Sigmoid colon (tissue), 7 donors: ENCODE measurements around the gene ZNF260. TPM values are rescaled to one million over a fixed set of nuclear protein-coding genes. Genes with fewer than 3 reads are reported as not detected.
A peak's percentile ranks its signal among the peaks of the same experiment; 100 is the strongest.

Experiments
- DNase-seq: peaks from one replicate; pipeline ENCODE4 v3.0.0-alpha.2; 2019
- H3K27ac ChIP-seq, 4 donors: fragments of 200-600 bp; sonication (generic); one replicate each; pipeline ENCODE4 v1.5.1; 2016 to 2019; ENCODE audit warnings: mild to moderate bottlenecking in 1 of 4
- H3K27me3 ChIP-seq, 3 donors: fragments of 200-600 bp; sonication (generic); one replicate each; pipeline ENCODE4 v1.5.1; 2019; ENCODE audit warnings: mild to moderate bottlenecking in 1 of 3
- H3K36me3 ChIP-seq, 4 donors: fragments of 200-600 bp; sonication (generic); one replicate each; pipeline ENCODE4 v1.5.1; 2016 to 2019
- H3K4me1 ChIP-seq, 4 donors: fragments of 200-600 bp; sonication (generic); one replicate each; pipeline ENCODE4 v1.5.1; 2017 to 2019
- H3K4me3 ChIP-seq, 4 donors: fragments of 200-600 bp; sonication (generic); one replicate each; pipeline ENCODE4 v1.5.1; 2017 to 2019; ENCODE audit warnings: mild to moderate bottlenecking in 2 of 4, moderate library complexity in 1 of 4
- H3K9me3 ChIP-seq, 4 donors: fragments of 200-600 bp in 3 of 4; sonication (generic) in 3 of 4; one replicate each; pipeline versions ENCODE4 v1.5.1 to v1.6.1; 2013 to 2019
- CTCF ChIP-seq, 4 experiments: fragments of 450-650 bp in 3 of 4; fragments of 200-600 bp in 1 of 4; IDR thresholded peaks; one replicate each; pipeline ENCODE4 v1.5.1; 2016 to 2019; ENCODE audit warnings: antibody characterized with exemption in 4 of 4, mild to moderate bottlenecking in 3 of 4, moderate library complexity in 2 of 4
- EP300 ChIP-seq, 4 donors: sonication (generic); formaldehyde crosslinking; IDR thresholded peaks; one replicate each; pipeline ENCODE4 v1.6.1; 2017; ENCODE audit warnings: antibody characterized with exemption in 4 of 4
- POLR2A ChIP-seq, 2 donors: fragments of 450-650 bp; IDR thresholded peaks; one replicate each; pipeline ENCODE4 v1.6.1; 2016; ENCODE audit warnings: antibody characterized with exemption in 2 of 2, mild to moderate bottlenecking in 2 of 2, moderate library complexity in 2 of 2
- POLR2AphosphoS5 ChIP-seq, 4 donors: sonication (generic); formaldehyde crosslinking; IDR thresholded peaks; one replicate each; pipeline ENCODE4 v1.6.1; 2017; ENCODE audit warnings: antibody characterized with exemption in 4 of 4
- WGBS, 2 donors: extraction: QIAGEN DNeasy Blood & Tissue Kit; methylation state at CpG; one replicate each; pipeline ENCODE4 v1.1.7; 2013; 5-methylcytosine and 5-hydroxymethylcytosine counted together
- intact Hi-C: fragments of 100-400 bp; cut with DNase I; formaldehyde crosslinking; loops from one replicate; pipeline ENCODE4 v1.15.1; 2023
- polyA plus RNA-seq, 3 donors: library from polyadenylated mRNA; stranded (reverse); fragments of 200-250 nt; gene quantifications; one replicate each; pipeline ENCODE4 v1.2.3, GENCODE V29; 2013
- total RNA-seq, 4 donors: library from RNA; depleted of rRNA; stranded (reverse); fragments of >200 nt; gene quantifications; one replicate each; pipeline ENCODE4 v1.1.0, GENCODE V29; 2016
- donor health status: healthy with polysubstance abuse.
- donor health status: Bipolar disorder and iron deficiency.
- donor health status: healthy.

The ZNF260 gene
- total and polyA plus RNA-seq, 7 donors: 1.8 to 11.9 (median 5.7) TPM

- intact Hi-C loops: loop anchor here (1.0 to 5.0 kb wide), 5 partner anchors 40 to 158 kb away; partner anchors contain the start of genes ZFP14, ZNF461, ZNF529 and ZNF566
- WGBS, 2 donors: 11 to 15% methylated on average over 12 of the region's 12 CpGs
- DNase-seq: no peak
- TF ChIP-seq POLR2AphosphoS5 (IDR thresholded peaks at IDR 0.05) (no peak), POLR2A (IDR thresholded peaks at IDR 0.05) (no peak), CTCF (IDR thresholded peaks at IDR 0.05) (no peak), EP300 (IDR thresholded peaks at IDR 0.05) (no peak)
- H3K27ac ChIP-seq: peak overlapping the region; percentile 91 to 92 (median 91)
- H3K4me3 ChIP-seq: peak overlapping the region; percentile 59 to 80 (median 70)
- peaks cover 0 to 14% (median 5%) of the 10 kb centered on the region in 4 donors for H3K9me3 ChIP-seq
- peaks cover 0 to 21% (median 18%) of the 10 kb centered on the region in 4 donors for H3K4me1 ChIP-seq
- no peaks in the 10 kb centered on the region for H3K27me3 ChIP-seq
- H3K36me3 ChIP-seq: peaks cover 5 to 12% (median 8%) of the 10 kb centered on the region in 4 donors
Measured at GRCh38 chr19:36528921-36529518, 949 bp upstream of the ZNF260 start.

DNA sequence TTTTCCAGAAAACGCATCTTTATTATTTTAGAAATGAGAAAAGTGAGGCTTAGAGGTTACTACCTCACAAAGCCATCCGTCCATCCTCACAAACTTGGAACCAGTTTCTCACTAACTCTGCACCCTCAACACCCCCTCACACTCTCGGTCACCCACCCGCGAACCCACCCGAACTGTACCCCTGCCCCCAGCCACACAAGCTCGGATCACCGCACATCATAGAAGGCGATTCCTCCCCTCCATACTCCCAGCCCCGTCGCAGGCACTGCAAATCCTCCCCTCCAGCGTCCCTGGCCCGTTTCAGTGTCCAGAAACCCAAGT is 238 bp downstream of the ZNF260 start:
- peaks cover 5 to 24% (median 13%) of the 10 kb centered on the region in 4 donors for H3K36me3 ChIP-seq
- H3K9me3 ChIP-seq: peaks cover 0 to 16% (median 4%) of the 10 kb centered on the region in 4 donors
- H3K4me1 ChIP-seq: peaks cover 0 to 21% (median 18%) of the 10 kb centered on the region in 4 donors
- no peak for DNase-seq
- TF ChIP-seq EP300 (IDR thresholded peaks at IDR 0.05): no peak
- no peak for TF ChIP-seq POLR2AphosphoS5 (IDR thresholded peaks at IDR 0.05)
- TF ChIP-seq POLR2A (IDR thresholded peaks at IDR 0.05): no peak
- no peak for TF ChIP-seq CTCF (IDR thresholded peaks at IDR 0.05)
- intact Hi-C loops: loop anchor here (1.0 to 5.0 kb wide), 5 partner anchors 39 to 159 kb away; partner anchors contain the start of genes ZFP14, ZNF461, ZNF529 and ZNF566
- H3K27ac ChIP-seq: peak overlapping the region; percentile 91 to 92 (median 91)
- H3K4me3 ChIP-seq: peak overlapping the region; percentile 59 to 80 (median 70)
- WGBS, 2 donors: 1% methylated on average over 13 of the region's 13 CpGs
- no peaks in the 10 kb centered on the region for H3K27me3 ChIP-seq

DNA sequence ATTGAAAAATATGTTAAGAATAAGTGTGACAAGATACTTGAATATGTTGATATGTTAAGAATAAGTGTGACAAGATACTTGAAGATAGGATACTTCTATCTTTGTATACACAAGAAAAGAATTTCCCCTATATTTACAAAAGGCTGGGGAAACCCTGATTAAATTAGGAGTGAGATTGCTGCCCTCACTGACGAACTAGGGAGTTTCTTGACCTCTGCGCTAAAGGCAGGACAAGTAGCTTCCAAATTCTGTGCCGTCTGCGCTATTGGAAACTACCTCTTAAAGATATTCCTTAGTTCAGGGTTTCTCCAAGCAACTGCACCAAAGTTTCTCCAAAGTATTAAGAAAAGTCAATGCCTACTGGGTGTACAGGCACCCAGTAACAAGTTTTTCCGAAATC is 730 bp downstream of the ZNF260 start:
- intact Hi-C loops: loop anchor here (5.0 kb wide), 2 partner anchors 45 to 160 kb away; partner anchors contain the start of genes ZNF529 and ZNF567
- Histone ChIP-seq H3K27ac (peak overlapping the region; percentile 91 to 92 (median 91)), H3K36me3 (peaks cover 5 to 29% (median 17%) of the 10 kb centered on the region in 4 donors), H3K4me3 (peak overlapping the region; percentile 59 to 80 (median 70)), H3K9me3 (peaks cover 0 to 17% (median 1%) of the 10 kb centered on the region in 4 donors), H3K27me3 (no peaks in the 10 kb centered on the region), H3K4me1 (peaks cover 0 to 21% (median 18%) of the 10 kb centered on the region in 4 donors)
- DNase-seq: no peak
- WGBS, 2 donors: 14 to 24% methylated on average over 5 of the region's 5 CpGs
- TF ChIP-seq EP300 (IDR thresholded peaks at IDR 0.05): no peak
- TF ChIP-seq POLR2AphosphoS5 (IDR thresholded peaks at IDR 0.05): no peak
- TF ChIP-seq POLR2A (IDR thresholded peaks at IDR 0.05): no peak
- no peak for TF ChIP-seq CTCF (IDR thresholded peaks at IDR 0.05)

DNA sequence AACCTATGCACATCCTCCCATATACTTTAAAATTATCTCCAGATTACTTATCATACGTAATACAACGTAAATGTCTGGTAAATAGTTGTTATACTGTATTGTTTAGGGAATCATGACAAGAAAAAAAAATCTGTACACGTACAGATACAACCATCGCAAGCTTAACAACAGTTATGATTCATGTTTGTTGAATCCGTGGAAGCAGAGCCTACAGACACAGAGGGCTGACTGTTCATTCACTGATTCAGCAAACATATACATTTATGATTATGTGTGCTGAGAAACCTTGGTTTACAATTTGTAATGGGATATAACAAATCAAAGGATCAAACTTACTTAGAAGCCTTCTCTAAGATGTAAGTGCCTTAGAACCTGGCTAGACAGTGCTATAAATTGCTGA is 1.5 kb downstream of the ZNF260 start:
- Histone ChIP-seq H3K9me3 (peaks cover 2 to 21% (median 7%) of the 10 kb centered on the region in 4 donors), H3K27me3 (no peaks in the 10 kb centered on the region), H3K36me3 (peaks cover 5 to 36% (median 23%) of the 10 kb centered on the region in 4 donors), H3K27ac (no peak overlapping the region), H3K4me1 (peaks cover 0 to 21% (median 18%) of the 10 kb centered on the region in 4 donors), H3K4me3 (no peak overlapping the region)
- TF ChIP-seq CTCF (IDR thresholded peaks at IDR 0.05) (no peak), POLR2AphosphoS5 (IDR thresholded peaks at IDR 0.05) (no peak), POLR2A (IDR thresholded peaks at IDR 0.05) (no peak), EP300 (IDR thresholded peaks at IDR 0.05) (no peak)
- DNase-seq: no peak
- 77 to 86% methylated on average over 5 of the region's 5 CpGs for WGBS, 2 donors
- intact Hi-C loops: loop anchor here (5.0 kb wide), 2 partner anchors 46 to 161 kb away; partner anchors contain the start of genes ZNF529 and ZNF567
